Measurements from ENCODE around the gene STEEP1.
"Not testable (repeated sequence)": the region's sequence is repeated elsewhere in the genome, so short reads cannot be mapped to it uniquely, and the experiment has no call there.

The STEEP1 gene

DNA sequence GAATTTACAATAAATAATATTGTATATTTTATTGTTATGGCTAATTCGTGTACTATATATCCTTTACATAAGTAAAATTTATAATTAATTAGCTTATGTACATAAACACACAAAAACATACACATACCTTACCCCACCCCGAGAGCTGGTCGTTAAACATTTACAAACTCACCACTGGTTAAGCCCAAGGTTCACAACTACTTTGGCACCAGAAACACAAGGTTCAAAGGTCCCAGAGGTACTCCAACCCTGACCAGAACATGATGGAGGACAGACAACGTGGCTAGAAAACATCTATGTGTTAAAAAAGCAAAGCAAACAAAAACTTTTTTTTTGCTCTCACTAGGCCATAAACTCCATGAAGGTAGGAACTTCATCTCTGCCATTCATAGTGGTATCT, 59.3 kb downstream of the STEEP1 start:
- Histone ChIP-seq H2AFZ (no peak overlapping the region), H3K27ac (no peak overlapping the region), H3K9me3 (ENCODE audit: control insufficient read depth, low read length) (no peaks in the 10 kb centered on the region), H3K4me2 (ENCODE audit: low read length) (no peak overlapping the region), H3K27me3 (ENCODE audit: control insufficient read depth, insufficient read depth, low read length) (no peaks in the 10 kb centered on the region), H3K36me3 (ENCODE audit: control insufficient read depth, insufficient read depth, low read length) (no peaks in the 10 kb centered on the region), H3K4me3 (ENCODE audit: low read depth, low read length) (no peak overlapping the region), H3K79me2 (no peaks in the 10 kb centered on the region), H3K4me1 (peaks cover 3% of the 10 kb centered on the region), H3K9ac (no peak overlapping the region)
- TF ChIP-seq, protein P1, sequence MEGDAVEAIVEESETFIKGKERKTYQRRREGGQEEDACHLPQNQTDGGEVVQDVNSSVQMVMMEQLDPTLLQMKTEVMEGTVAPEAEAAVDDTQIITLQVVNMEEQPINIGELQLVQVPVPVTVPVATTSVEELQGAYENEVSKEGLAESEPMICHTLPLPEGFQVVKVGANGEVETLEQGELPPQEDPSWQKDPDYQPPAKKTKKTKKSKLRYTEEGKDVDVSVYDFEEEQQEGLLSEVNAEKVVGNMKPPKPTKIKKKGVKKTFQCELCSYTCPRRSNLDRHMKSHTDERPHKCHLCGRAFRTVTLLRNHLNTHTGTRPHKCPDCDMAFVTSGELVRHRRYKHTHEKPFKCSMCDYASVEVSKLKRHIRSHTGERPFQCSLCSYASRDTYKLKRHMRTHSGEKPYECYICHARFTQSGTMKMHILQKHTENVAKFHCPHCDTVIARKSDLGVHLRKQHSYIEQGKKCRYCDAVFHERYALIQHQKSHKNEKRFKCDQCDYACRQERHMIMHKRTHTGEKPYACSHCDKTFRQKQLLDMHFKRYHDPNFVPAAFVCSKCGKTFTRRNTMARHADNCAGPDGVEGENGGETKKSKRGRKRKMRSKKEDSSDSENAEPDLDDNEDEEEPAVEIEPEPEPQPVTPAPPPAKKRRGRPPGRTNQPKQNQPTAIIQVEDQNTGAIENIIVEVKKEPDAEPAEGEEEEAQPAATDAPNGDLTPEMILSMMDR (IDR thresholded peaks at IDR 0.05) = no peak

DNA sequence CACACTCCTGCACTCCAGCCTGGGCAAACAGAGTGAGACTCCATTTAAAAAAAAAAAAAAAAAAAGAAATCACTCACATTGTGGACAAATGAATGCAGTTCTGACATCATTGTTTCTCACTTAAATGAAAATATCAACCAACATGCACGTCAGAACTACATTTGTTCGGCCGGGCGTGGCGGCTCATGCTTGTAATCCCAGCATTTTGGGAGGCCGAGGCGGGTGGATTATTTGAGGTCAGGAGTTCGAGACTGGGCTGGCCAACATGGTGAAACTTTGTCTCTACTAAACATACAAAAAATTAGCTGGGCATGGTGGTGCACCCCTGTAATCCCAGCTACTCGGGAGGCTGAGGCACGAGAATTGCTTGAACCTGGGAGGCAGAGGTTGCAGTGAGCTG, 60.1 kb downstream of the STEEP1 start:
- not testable (repeated sequence) for H3K27ac ChIP-seq; H3K36me3 ChIP-seq (ENCODE audit: control insufficient read depth, insufficient read depth, low read length); H3K9me3 ChIP-seq (ENCODE audit: control insufficient read depth, low read length)

DNA sequence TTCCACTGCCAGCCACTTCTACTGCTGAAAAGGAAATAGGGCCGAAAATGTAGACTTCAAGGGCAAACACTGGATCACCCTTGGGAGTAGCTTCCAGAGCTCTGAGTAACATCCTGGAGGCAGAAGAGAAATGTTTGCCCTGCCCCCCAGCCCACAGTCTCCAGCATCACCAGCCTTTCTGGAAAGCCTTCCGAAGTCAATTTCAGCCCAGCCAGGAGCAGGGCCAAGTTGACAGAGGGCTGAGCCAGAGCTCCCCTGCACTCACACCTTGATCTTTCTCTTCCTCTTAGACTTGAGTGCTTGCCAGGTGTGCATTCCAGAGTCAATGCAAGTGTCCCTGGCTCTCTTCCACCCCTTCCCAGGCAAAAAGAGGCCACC, 61.7 kb downstream of the STEEP1 start:
- no peak overlapping the region for H3K4me3 ChIP-seq (ENCODE audit: low read depth, low read length)
- H3K27ac ChIP-seq = no peak overlapping the region
- peak overlapping the region; percentile 53 for H2AFZ ChIP-seq

More for the DNA sequence above, 60.1 kb downstream of the STEEP1 start:
- not testable (repeated sequence) for H3K4me1 ChIP-seq; H2AFZ ChIP-seq; H3K27me3 ChIP-seq (ENCODE audit: control insufficient read depth, insufficient read depth, low read length); H3K79me2 ChIP-seq; H3K9ac ChIP-seq; H3K4me3 ChIP-seq (ENCODE audit: low read depth, low read length); H3K4me2 ChIP-seq (ENCODE audit: low read length)

DNA sequence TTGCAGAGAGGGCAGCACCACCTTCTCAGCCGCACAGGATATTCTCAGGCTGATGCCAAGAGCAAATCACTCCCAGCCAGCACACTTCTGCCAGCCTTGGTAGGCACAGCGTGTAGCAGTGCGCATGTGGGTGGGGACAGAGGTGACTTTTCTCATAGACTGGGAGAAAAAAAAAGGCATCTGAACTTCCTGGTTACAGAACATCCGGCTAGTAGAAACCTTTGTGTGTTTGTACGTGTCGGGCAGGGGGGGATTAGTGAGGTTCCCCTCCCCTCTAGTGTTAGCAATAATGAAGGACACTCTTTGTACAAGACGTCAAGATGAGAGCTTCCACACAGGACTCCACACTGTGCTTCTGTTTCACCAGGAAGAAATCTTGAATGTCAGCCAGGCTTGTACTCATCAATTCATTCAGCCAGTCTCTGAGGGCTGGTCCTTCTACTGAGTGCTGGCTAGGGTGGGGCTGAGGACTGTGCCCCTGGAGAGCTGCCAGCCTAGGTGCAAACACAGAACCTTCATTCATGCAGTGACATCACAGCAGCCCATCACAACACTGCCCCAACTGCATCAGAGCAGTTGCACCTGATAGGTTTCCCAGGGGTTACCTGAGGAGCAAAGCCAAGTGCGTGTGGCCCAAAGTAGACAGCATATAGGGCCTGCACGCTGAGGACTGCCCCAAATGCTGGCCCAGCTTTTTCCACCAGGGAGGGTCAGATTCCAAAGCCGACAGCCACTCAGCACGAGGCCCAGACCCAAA, 62.3 kb downstream of the STEEP1 start:
- Histone ChIP-seq H3K9ac (no peak overlapping the region), H3K27ac (no peak overlapping the region)

More for the DNA sequence above, 61.7 kb downstream of the STEEP1 start:
- H3K27me3 ChIP-seq (ENCODE audit: control insufficient read depth, insufficient read depth, low read length) = no peaks in the 10 kb centered on the region
- no peaks in the 10 kb centered on the region for H3K36me3 ChIP-seq (ENCODE audit: control insufficient read depth, insufficient read depth, low read length)
- no peaks in the 10 kb centered on the region for H3K9me3 ChIP-seq (ENCODE audit: control insufficient read depth, low read length)
- no peaks in the 10 kb centered on the region for H3K79me2 ChIP-seq
- no peak overlapping the region for H3K4me2 ChIP-seq (ENCODE audit: low read length)
- H3K4me1 ChIP-seq = peaks cover 3% of the 10 kb centered on the region
- TF ChIP-seq, protein P1 (IDR thresholded peaks at IDR 0.05) = no peak
- no peak overlapping the region for H3K9ac ChIP-seq

DNA sequence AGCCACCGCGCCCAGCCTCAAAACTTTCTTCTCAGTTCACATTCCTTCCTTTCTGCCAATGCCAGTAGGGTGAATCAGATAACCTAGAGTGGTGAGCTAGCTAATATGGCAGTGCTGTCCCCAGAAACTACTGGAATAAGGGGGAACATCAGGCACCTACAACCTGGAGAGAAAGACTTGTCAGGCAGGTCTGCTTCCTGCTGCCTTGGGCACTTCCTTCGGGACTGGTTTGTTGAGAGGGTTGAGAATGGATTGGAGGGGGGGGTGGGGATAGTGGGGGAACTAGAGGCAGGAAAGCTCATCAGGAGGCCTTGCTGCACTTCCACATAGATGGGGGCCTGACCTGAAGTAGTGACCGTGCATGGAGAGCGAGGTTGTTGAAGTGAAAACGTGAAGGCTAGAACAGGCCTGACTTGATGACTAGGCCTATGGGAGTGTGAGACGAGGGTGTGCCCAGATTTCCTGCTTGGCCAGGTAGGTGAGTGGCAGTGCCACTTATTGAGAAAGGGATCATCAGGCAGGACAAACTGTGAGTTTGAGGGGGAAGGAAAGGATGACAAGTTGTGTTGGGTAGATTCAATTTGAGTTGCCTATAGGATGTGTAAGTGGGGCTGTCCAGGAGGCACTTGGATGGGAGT, 63.6 kb downstream of the STEEP1 start:
- no peaks in the 10 kb centered on the region for H3K79me2 ChIP-seq
- H3K27me3 ChIP-seq (ENCODE audit: control insufficient read depth, insufficient read depth, low read length) = no peaks in the 10 kb centered on the region
- H3K4me1 ChIP-seq = peaks cover 3% of the 10 kb centered on the region
- H3K9me3 ChIP-seq (ENCODE audit: control insufficient read depth, low read length) = no peaks in the 10 kb centered on the region
- no peak overlapping the region for H2AFZ ChIP-seq
- no peak overlapping the region for H3K27ac ChIP-seq
- H3K4me3 ChIP-seq (ENCODE audit: low read depth, low read length) = no peak overlapping the region
- H3K9ac ChIP-seq = no peak overlapping the region
- no peaks in the 10 kb centered on the region for H3K36me3 ChIP-seq (ENCODE audit: control insufficient read depth, insufficient read depth, low read length)
- TF ChIP-seq, protein P1 (IDR thresholded peaks at IDR 0.05) = no peak
- H3K4me2 ChIP-seq (ENCODE audit: low read length) = no peak overlapping the region

More for the DNA sequence above, 62.3 kb downstream of the STEEP1 start:
- Histone ChIP-seq H3K36me3 (ENCODE audit: control insufficient read depth, insufficient read depth, low read length) (no peaks in the 10 kb centered on the region), H3K79me2 (no peaks in the 10 kb centered on the region), H2AFZ (peak overlapping the region; percentile 53), H3K4me3 (ENCODE audit: low read depth, low read length) (no peak overlapping the region), H3K4me1 (peaks cover 3% of the 10 kb centered on the region), H3K4me2 (ENCODE audit: low read length) (no peak overlapping the region), H3K27me3 (ENCODE audit: control insufficient read depth, insufficient read depth, low read length) (no peaks in the 10 kb centered on the region), H3K9me3 (ENCODE audit: control insufficient read depth, low read length) (no peaks in the 10 kb centered on the region)
- TF ChIP-seq, protein P1 (IDR thresholded peaks at IDR 0.05) = no peak
